IPS-20b (cell line): ENCODE results near the gene PPCS.
"Not testable (repeated sequence)": the region's sequence is repeated elsewhere in the genome, so short reads cannot be mapped to it uniquely, and the experiment has no call there.

Source experiments
- H3K27ac ChIP-seq: one replicate; pipeline ENCODE4 v1.5.1; 2013; ENCODE audit warnings: low read length
- H3K27me3 ChIP-seq: 2 replicates; pipeline ENCODE4 v1.6.1; 2013; ENCODE audit warnings: mild to moderate bottlenecking, low read length, inconsistent platforms; ENCODE audit not compliant: insufficient read depth
- H3K36me3 ChIP-seq: 2 replicates; pipeline ENCODE4 v1.6.1; 2013; ENCODE audit warnings: low read depth, mild to moderate bottlenecking, inconsistent platforms, low read length, moderate library complexity; ENCODE audit not compliant: insufficient read depth
- H3K4me1 ChIP-seq: 2 replicates; pipeline ENCODE4 v1.6.1; 2013; ENCODE audit warnings: mild to moderate bottlenecking, control low read depth, inconsistent platforms, low read length, moderate library complexity; ENCODE audit not compliant: insufficient read depth
- H3K4me3 ChIP-seq: 2 replicates; pipeline ENCODE4 v1.5.1; 2013; ENCODE audit warnings: mild to moderate bottlenecking, low read length, inconsistent platforms
- H3K9ac ChIP-seq: 2 replicates; pipeline ENCODE4 v1.6.1; 2013; ENCODE audit warnings: low read depth, mild to moderate bottlenecking, inconsistent platforms, low read length, moderate library complexity
- H3K9me3 ChIP-seq: 2 replicates; pipeline ENCODE4 v1.6.1; 2013; ENCODE audit warnings: mild to moderate bottlenecking, low read depth, low read length, inconsistent platforms; ENCODE audit not compliant: insufficient read depth

PPCS gene

DNA sequence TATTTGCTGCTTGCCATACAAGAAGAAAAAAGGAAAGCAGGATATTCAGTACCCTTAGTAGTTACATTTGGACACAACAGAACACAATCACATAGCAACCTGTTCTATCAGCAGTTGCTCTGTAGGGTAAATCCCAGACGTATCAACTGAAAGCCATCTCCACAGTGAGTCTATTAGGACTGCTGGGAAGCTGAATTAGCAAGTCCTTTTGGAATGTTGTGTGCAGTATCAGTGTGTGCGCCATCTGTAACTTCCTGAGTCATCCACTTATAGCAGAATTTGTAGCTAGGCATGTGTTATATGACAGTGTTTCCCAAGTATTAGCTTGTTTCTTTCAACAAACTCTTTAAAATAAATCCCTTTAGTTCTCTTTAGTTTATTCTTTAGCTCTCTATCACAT is 28.0 kb downstream of the PPCS start:
- no peaks in the 10 kb centered on the region for H3K36me3 ChIP-seq
- H3K27me3 ChIP-seq = no peaks in the 10 kb centered on the region
- no peak overlapping the region for H3K9ac ChIP-seq
- H3K4me3 ChIP-seq = no peak overlapping the region
- no peaks in the 10 kb centered on the region for H3K4me1 ChIP-seq
- no peak overlapping the region for H3K27ac ChIP-seq
- no peaks in the 10 kb centered on the region for H3K9me3 ChIP-seq

DNA sequence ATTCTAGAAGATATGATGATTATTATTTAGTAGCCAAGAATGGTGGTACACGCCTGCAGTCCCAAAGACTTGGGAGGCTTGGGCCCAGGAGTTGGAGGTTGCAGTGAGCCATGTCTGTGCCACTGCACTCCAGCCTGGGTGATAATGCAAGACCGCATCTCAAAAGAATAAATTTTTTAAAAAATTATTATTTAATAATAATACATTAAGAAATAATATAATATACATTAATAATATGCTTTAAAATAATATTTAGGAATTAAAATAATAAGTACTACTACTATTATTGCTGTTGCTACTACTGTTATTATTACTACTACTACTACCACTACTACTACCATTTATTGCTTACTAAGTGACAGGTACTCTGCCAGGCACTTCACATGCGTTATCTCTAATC is 33.9 kb downstream of the PPCS start:
- peaks cover 3% of the 10 kb centered on the region; the same call in 1 of the 2 replicates for H3K9me3 ChIP-seq
- no peak overlapping the region for H3K4me3 ChIP-seq
- no peaks in the 10 kb centered on the region for H3K4me1 ChIP-seq
- H3K36me3 ChIP-seq = no peaks in the 10 kb centered on the region
- H3K27me3 ChIP-seq = no peaks in the 10 kb centered on the region
- H3K27ac ChIP-seq = no peak overlapping the region
- H3K9ac ChIP-seq = no peak overlapping the region

DNA sequence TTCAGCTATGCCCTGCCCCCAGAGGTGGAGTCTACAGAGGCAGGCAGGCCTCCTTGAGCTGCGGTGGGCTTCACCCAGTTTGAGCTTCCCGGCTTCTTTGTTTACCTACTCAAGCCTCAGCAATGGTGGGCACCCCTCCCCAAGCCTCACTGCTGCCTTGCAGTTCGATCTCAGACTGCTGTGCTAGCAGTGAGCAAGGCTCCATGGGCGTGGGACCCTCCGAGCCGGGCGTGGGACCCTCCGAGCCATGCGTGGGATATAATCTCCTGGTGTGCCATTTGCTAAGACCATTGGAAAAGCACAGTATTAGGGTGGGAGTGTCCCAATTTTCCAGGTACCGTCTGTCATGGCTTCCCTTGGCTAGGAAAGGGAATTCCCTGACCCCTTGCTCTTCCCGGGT is 45.7 kb downstream of the PPCS start:
- not testable (repeated sequence) for H3K27me3 ChIP-seq, H3K4me1 ChIP-seq, H3K36me3 ChIP-seq, H3K27ac ChIP-seq, H3K4me3 ChIP-seq, H3K9ac ChIP-seq
- H3K9me3 ChIP-seq = peaks cover 45% of the 10 kb centered on the region

DNA sequence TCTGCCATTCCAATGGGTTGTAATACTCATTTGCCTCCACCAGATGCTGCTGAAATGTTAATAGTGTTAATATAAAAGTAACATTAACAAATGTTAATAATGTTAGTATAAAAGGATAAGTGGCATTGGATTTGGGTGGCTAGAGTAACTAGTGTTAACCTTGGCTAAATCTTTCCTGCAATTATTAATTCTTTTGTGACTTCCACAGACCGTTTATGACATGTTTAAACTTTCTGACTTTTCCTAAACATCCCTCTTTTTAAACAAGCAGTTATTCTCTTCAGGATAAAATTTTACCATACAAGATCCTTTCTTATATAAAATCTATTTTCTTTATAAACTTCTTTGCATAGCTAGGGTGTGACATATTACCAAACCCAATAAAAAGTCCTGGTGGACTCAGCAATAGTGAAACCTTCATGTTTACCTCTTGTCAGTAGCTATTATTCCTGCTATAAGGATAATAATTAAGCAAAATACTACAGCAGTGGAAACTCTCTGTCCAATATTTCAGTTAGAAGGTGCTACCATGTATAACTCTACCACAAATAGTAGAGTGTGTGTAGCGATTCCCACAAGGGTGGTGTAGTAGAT is 48.3 kb downstream of the PPCS start:
- Histone ChIP-seq H3K27me3 (no peaks in the 10 kb centered on the region), H3K27ac (no peak overlapping the region), H3K9me3 (peaks cover 68% of the 10 kb centered on the region), H3K36me3 (no peaks in the 10 kb centered on the region), H3K4me3 (no peak overlapping the region), H3K9ac (no peak overlapping the region), H3K4me1 (no peaks in the 10 kb centered on the region)

DNA sequence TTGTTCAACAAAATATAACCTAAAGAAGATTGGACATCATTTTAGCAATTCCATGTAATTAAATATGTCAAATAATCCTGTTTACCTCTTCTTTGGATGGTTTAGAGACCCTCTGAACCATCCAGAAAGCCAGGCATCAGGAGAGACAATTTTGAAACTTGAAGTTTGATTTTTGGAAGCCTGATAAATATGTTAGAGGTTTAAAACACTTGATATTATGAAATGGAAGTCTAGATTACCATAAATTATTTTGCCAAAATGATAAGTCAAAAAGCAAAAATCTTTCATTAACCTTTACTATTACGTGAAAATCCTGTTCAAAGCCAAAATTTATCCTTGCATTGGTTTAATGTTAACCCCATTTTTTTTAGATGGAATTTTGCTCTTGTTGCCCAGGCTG is 50.2 kb downstream of the PPCS start:
- no peaks in the 10 kb centered on the region for H3K27me3 ChIP-seq
- H3K9ac ChIP-seq = no peak overlapping the region
- H3K27ac ChIP-seq = no peak overlapping the region
- H3K4me3 ChIP-seq = no peak overlapping the region
- H3K4me1 ChIP-seq = no peaks in the 10 kb centered on the region
- no peaks in the 10 kb centered on the region for H3K36me3 ChIP-seq
- H3K9me3 ChIP-seq = peaks cover 86% of the 10 kb centered on the region
